ENCODE results near the gene RPL36A. TPM values are rescaled to one million over a fixed set of nuclear protein-coding genes. Genes with fewer than 3 reads are reported as not detected.
A peak's percentile ranks its signal among the peaks of the same experiment; 100 is the strongest.

The RPL36A gene
- total and polyA plus RNA-seq, 10 of the 15 experiments (the other 5 are each of a cell fraction or from before 2014, with no cell fraction given) = 425 to 4,528 (median 3,270) TPM

DNA sequence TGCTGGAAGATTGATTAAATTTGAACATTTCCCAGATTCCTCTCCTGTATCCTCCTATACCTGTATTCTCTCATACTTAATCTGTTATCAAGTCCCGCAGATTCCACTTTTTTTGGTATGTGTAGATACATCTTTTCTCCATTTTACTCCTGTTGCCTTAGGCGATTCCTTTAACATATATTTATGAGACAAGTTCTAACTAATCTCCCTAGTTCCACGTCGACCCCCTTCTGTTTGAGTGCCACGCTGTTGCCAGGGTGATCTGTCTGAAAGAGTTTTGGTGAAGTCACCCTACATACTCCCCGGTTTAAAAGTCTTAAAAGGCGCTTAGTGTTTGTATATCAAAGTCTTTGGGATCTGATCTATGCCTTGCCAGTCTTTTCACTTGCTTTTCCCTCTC is 19.6 kb downstream of the RPL36A start:
- BruUV-seq (replicated peaks) = no TSS peak
- ATAC-seq = no peak
- Histone ChIP-seq H3K9me3 (replicated peaks; ENCODE audit: control insufficient read depth, insufficient read depth, low read length) (no peaks in the 10 kb centered on the region; the same call in 2 of the 3 replicates), H3K4me1 (ENCODE audit: control insufficient read depth, insufficient read depth, low read length) (peaks cover 19% of the 10 kb centered on the region), H3K36me3 (ENCODE audit: control insufficient read depth in 2 of 2, insufficient read depth in 2 of 2, low read length in 1 of 2) (peaks cover 0 to 4% of the 10 kb centered on the region in 2 experiments; a peak in 1 of 4 replicates), H3K4me2 (ENCODE audit: control insufficient read depth, insufficient read depth) (peak overlapping the region; percentile 64), H2AFZ (ENCODE audit: control insufficient read depth, low read depth, low read length) (no peak overlapping the region), H3K27ac (ENCODE audit: control insufficient read depth, insufficient read depth) (peak overlapping the region; percentile 18; the same call in 1 of the 2 replicates), H4K20me1 (ENCODE audit: control insufficient read depth, insufficient read depth) (no peaks in the 10 kb centered on the region), H3K79me2 (ENCODE audit: control insufficient read depth, insufficient read depth, low read length) (peaks cover 57% of the 10 kb centered on the region), H3K9ac (ENCODE audit: control insufficient read depth, insufficient read depth, low read length) (no peak overlapping the region), H3K4me3 (0 out of 2 replicates have a peak overlapping the region, but pooled peaks have one; percentile 25), H3K27me3 (replicated peaks in 1 of 2; ENCODE audit: control insufficient read depth in 2 of 2, insufficient read depth in 2 of 2, low read length in 1 of 2) (no peaks in the 10 kb centered on the region)
- ChIA-PET SMC1A (ENCODE audit: uncharacterized antibody, unreplicated experiment) (no interaction called here), RAD21 (ENCODE audit: unreplicated experiment) (no interaction called here), POLR2A (no interaction called here), CTCF (no interaction called here)
- in situ Hi-C loops (cut with MboI) = no loop called here
- intact Hi-C loops (cut with micrococcal nuclease; ENCODE audit: unreplicated experiment) = no loop called here
- DNase-seq (ENCODE audit: low read depth, low spot score) = no peak
- TF ChIP-seq SMC3 (IDR thresholded peaks at IDR 0.05; ENCODE audit: borderline replicate concordance, low read length) (no peak), CTCF (IDR thresholded peaks at IDR 0.05 in 2 of 3, conservative IDR thresholded peaks at IDR 0.05 in 1 of 3; ENCODE audit: control insufficient read depth in 2 of 3, extremely low read depth in 1 of 3, insufficient read depth in 1 of 3, low read depth in 3 of 3, low read length in 3 of 3) (no peak), RBBP5 (conservative IDR thresholded peaks at IDR 0.05) (no peak), MEF2B (IDR thresholded peaks at IDR 0.05; ENCODE audit: partially characterized antibody, poor library complexity, severe bottlenecking) (no peak), DPF2 (IDR thresholded peaks at IDR 0.05) (no peak), SREBF1 (IDR thresholded peaks at IDR 0.05; ENCODE audit: low read length) (no peak), POLR2AphosphoS2 (IDR thresholded peaks at IDR 0.05; ENCODE audit: low read depth, low read length) (no peak), SPI1 (IDR thresholded peaks at IDR 0.05; ENCODE audit: borderline replicate concordance, insufficient read depth, low read depth, low read length) (no peak), IRF3 (IDR thresholded peaks at IDR 0.05) (no peak), WRNIP1 (IDR thresholded peaks at IDR 0.05; ENCODE audit: borderline replicate concordance, low read depth, low read length) (no peak), ATF2 (IDR thresholded peaks at IDR 0.05; ENCODE audit: low read length) (no peak), FOXK2 (IDR thresholded peaks at IDR 0.05) (no peak), BHLHE40 (IDR thresholded peaks at IDR 0.05; ENCODE audit: borderline replicate concordance in 1 of 2, low read depth in 2 of 2, low read length in 1 of 2) (no peak), TCF3 (IDR thresholded peaks at IDR 0.05; ENCODE audit: borderline replicate concordance, insufficient read depth, low read depth, low read length) (no peak), CREM (IDR thresholded peaks at IDR 0.05; ENCODE audit: low read depth) (no peak), ZNF384 (IDR thresholded peaks at IDR 0.05; ENCODE audit: borderline replicate concordance, low read depth, low read length) (no peak), GABPA (IDR thresholded peaks at IDR 0.05; ENCODE audit: low read depth) (no peak), MAX (IDR thresholded peaks at IDR 0.05; ENCODE audit: low read depth, low read length) (no peak)
- TF ChIP-seq, protein P1, sequence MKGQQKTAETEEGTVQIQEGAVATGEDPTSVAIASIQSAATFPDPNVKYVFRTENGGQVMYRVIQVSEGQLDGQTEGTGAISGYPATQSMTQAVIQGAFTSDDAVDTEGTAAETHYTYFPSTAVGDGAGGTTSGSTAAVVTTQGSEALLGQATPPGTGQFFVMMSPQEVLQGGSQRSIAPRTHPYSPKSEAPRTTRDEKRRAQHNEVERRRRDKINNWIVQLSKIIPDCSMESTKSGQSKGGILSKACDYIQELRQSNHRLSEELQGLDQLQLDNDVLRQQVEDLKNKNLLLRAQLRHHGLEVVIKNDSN (IDR thresholded peaks at IDR 0.05; ENCODE audit: borderline replicate concordance, extremely low read length, insufficient read depth, low read depth, low read length) = no peak
- no peak for FAIRE-seq
- WGBS (ENCODE audit: insufficient coverage, insufficient replicate concordance, low lambda C conversion rate, missing lambda C conversion rate) = 4% methylated on average over 7 of the region's 7 CpGs

Measured in GM12878 (cell line).